HCT116 (cell line): Measurements from ENCODE around the gene SPTBN1. TPM values are rescaled to one million over a fixed set of nuclear protein-coding genes. Genes with fewer than 3 reads are reported as not detected.

ENCODE experiments used
- ATAC-seq: fragments of 200-7000 bp; cut with Tn5 transposase; 2 replicates; pipeline ENCODE4 v1.9.1; 2020; ENCODE audit warnings: mild to moderate bottlenecking, moderate library complexity
- BruUV-seq: library from RNA; stranded (reverse); fragments of 400-500 nt; replicated peaks from 2 replicates; lab custom pipeline; 2021; lab: Mats Ljungman, UMichigan
- CTCF ChIA-PET: fragments of 300-600 bp; sonication (Branson Sonifier 250); formaldehyde crosslinking; loops from one replicate; lab custom pipeline; 2021; ENCODE audit warnings: antibody characterized with exemption; lab: Charles Lee
- POLR2A ChIA-PET: fragments of 300-600, 350-600 bp; sonication (Branson Sonifier 250); formaldehyde crosslinking; loops from one replicate; lab custom pipeline; 2021; ENCODE audit warnings: antibody characterized with exemption; lab: Charles Lee
- RAD21 ChIA-PET, 2 experiments: fragments of 300-600 bp; sonication (Branson Sonifier 250); formaldehyde crosslinking; loops; one replicate each; lab custom pipeline; 2023; ENCODE audit warnings: low total read pairs in 2 of 2; ENCODE audit not compliant: uncharacterized antibody in 2 of 2, unreplicated experiment in 2 of 2, low non-redundant PET in 1 of 2; lab: Charles Lee
- DNase-seq: peaks from one replicate; pipeline ENCODE4 v3.0.0-alpha.2; 2010; ENCODE audit warnings: low read depth, low spot score
- H2AFZ ChIP-seq: fragments of 200-600 bp; shearing (Covaris generic), sonication (generic); 2 replicates; pipeline ENCODE4 v1.6.1; 2017; ENCODE audit warnings: low read depth, mixed run types, mixed read lengths, antibody characterized with exemption, low read length; ENCODE audit not compliant: poor library complexity, severe bottlenecking
- H3K27ac ChIP-seq: 2 replicates; pipeline ENCODE4 v1.5.1; 2012; ENCODE audit warnings: low read depth, low read length
- H3K27me3 ChIP-seq: fragments of 200-600 bp; sonication (generic); 2 replicates; pipeline ENCODE4 v1.6.1; 2016; ENCODE audit warnings: mixed run types, low read length, mixed read lengths; ENCODE audit not compliant: insufficient read depth
- H3K36me3 ChIP-seq, 2 experiments: fragments of 200-500 bp in 1 of 2; fragments of 200-600 bp in 1 of 2; sonication (Bioruptor generic) in 1 of 2; sonication (generic) in 1 of 2; 2 replicates each; pipeline versions ENCODE4 v1.5.1 to v1.6.1; 2014 to 2016; ENCODE audit warnings: low read length in 2 of 2, inconsistent platforms in 1 of 2, mixed read lengths in 1 of 2, mixed run types in 1 of 2; ENCODE audit not compliant: insufficient read depth in 2 of 2, control insufficient read depth in 1 of 2
- H3K4me1 ChIP-seq, 2 experiments: fragments of 200-600 bp in 1 of 2; sonication (generic) in 1 of 2; 2 replicates each; pipeline versions ENCODE4 v1.5.1 to v1.6.1; 2012 to 2017; ENCODE audit warnings: low read length in 2 of 2, inconsistent platforms in 1 of 2, mild to moderate bottlenecking in 1 of 2, mixed read lengths in 1 of 2, mixed run types in 1 of 2, moderate library complexity in 1 of 2; ENCODE audit not compliant: insufficient read depth in 2 of 2, control insufficient read depth in 1 of 2
- H3K4me2 ChIP-seq: fragments of 200-600 bp; sonication (generic); 2 replicates; pipeline ENCODE4 v1.6.1; 2017; ENCODE audit warnings: mixed run types, low read length, mixed read lengths
- H3K4me3 ChIP-seq, 2 experiments: fragments of 200-600 bp in 1 of 2; sonication (generic) in 1 of 2; replicated peaks in 1 of 2; 2 replicates each; pipeline ENCODE4 v1.5.1; 2011 to 2016; ENCODE audit warnings: low read length in 2 of 2, control low read depth in 1 of 2, low read depth in 1 of 2, mild to moderate bottlenecking in 1 of 2, mixed read lengths in 1 of 2, mixed run types in 1 of 2
- H3K79me2 ChIP-seq: fragments of 200-600 bp; sonication (generic); 2 replicates; pipeline ENCODE4 v1.6.1; 2017; ENCODE audit warnings: mild to moderate bottlenecking, mixed run types, low read length, moderate library complexity, mixed read lengths; ENCODE audit not compliant: insufficient read depth
- H3K9ac ChIP-seq: fragments of 200-600 bp; sonication (generic); 2 replicates; pipeline ENCODE4 v1.6.1; 2016; ENCODE audit warnings: low read length, mixed read lengths
- H3K9me2 ChIP-seq: fragments of 200-600 bp; sonication (generic), shearing (Covaris generic); 2 replicates; pipeline ENCODE4 v1.6.1; 2017; ENCODE audit warnings: mixed run types, mild to moderate bottlenecking, moderate library complexity; ENCODE audit not compliant: insufficient read depth
- H3K9me3 ChIP-seq, 2 experiments: fragments of 200-500 bp in 1 of 2; fragments of 200-600 bp in 1 of 2; sonication (Bioruptor generic) in 1 of 2; sonication (generic) in 1 of 2; 2 replicates each; pipeline ENCODE4 v1.6.1; 2014 to 2017; ENCODE audit warnings: low read length in 2 of 2, mixed read lengths in 2 of 2, inconsistent platforms in 1 of 2, low read depth in 1 of 2, mild to moderate bottlenecking in 1 of 2, mixed run types in 1 of 2, moderate library complexity in 1 of 2; ENCODE audit not compliant: control insufficient read depth in 1 of 2, insufficient read depth in 1 of 2
- H4K20me1 ChIP-seq: fragments of 200-600 bp; sonication (generic), shearing (Covaris generic); 2 replicates; pipeline ENCODE4 v1.6.1; 2017; ENCODE audit warnings: mixed run types, mild to moderate bottlenecking, moderate library complexity; ENCODE audit not compliant: insufficient read depth
- CBX3 ChIP-seq: IDR thresholded peaks from 2 replicates; pipeline ENCODE4 v1.6.1; 2012; ENCODE audit warnings: low read depth
- ELF1 ChIP-seq: IDR thresholded peaks from 2 replicates; pipeline ENCODE4 v1.6.1; 2012; ENCODE audit warnings: low read depth, borderline replicate concordance
- JUND ChIP-seq: IDR thresholded peaks from 2 replicates; pipeline ENCODE4 v1.6.1; 2012
- POLR2A ChIP-seq: IDR thresholded peaks from 2 replicates; pipeline ENCODE4 v1.7.0; 2011; ENCODE audit warnings: borderline replicate concordance; ENCODE audit not compliant: insufficient read depth, insufficient read length; ENCODE audit errors: extremely low read depth
- RAD21 ChIP-seq: IDR thresholded peaks from 2 replicates; pipeline ENCODE4 v1.6.1; 2012; ENCODE audit warnings: low read depth, mild to moderate bottlenecking
- REST ChIP-seq: IDR thresholded peaks from 2 replicates; pipeline ENCODE4 v1.6.1; 2012; ENCODE audit warnings: low read depth
- SIN3A ChIP-seq: IDR thresholded peaks from 2 replicates; pipeline ENCODE4 v1.6.1; 2012; ENCODE audit warnings: low read depth
- TCF7L2 ChIP-seq: IDR thresholded peaks from 2 replicates; pipeline ENCODE4 v1.7.0; 2011; ENCODE audit warnings: borderline replicate concordance, inconsistent platforms; ENCODE audit not compliant: insufficient read depth, insufficient read length; ENCODE audit errors: extremely low read depth
- YY1 ChIP-seq: IDR thresholded peaks from 2 replicates; pipeline ENCODE4 v1.6.1; 2011; ENCODE audit warnings: low read length, low read depth, moderate library complexity, mild to moderate bottlenecking; ENCODE audit not compliant: insufficient replicate concordance; ENCODE audit errors: extremely low read depth
- intact Hi-C: fragments of 100-400 bp; cut with micrococcal nuclease; formaldehyde crosslinking; loops from 2 replicates; pipeline ENCODE4 v1.10.0; 2022
- total RNA-seq: library from RNA; stranded (reverse); gene quantifications from one replicate; pipeline ENCODE4 v1.2.1, GENCODE V29; 2021; ENCODE audit not compliant: unreplicated experiment
- TF ChIP-seq, protein P1 (sequence below): IDR thresholded peaks from 2 replicates; pipeline ENCODE4 v1.6.1; 2011; ENCODE audit warnings: mild to moderate bottlenecking, low read length, moderate library complexity; ENCODE audit not compliant: insufficient replicate concordance; ENCODE audit errors: extremely low read depth
- TF ChIP-seq, protein P2 (sequence below): IDR thresholded peaks from 2 replicates; pipeline ENCODE4 v1.6.1; 2012
- TF ChIP-seq, protein P3 (sequence below): IDR thresholded peaks from 2 replicates; pipeline ENCODE4 v1.6.1; 2012

Gene SPTBN1
- total RNA-seq, 1 experiment from 2014 or later: 84.4 TPM

GRCh38 chr2:54525321-54525720, 69.2 kb downstream of the SPTBN1 start:
- Histone ChIP-seq H3K4me3 (no peak overlapping the region), H4K20me1 (no peaks in the 10 kb centered on the region), H3K27me3 (no peaks in the 10 kb centered on the region), H3K27ac (no peak overlapping the region), H3K9ac (no peak overlapping the region), H3K4me1 (peaks cover 10 to 25% of the 10 kb centered on the region in 2 experiments), H3K9me2 (no peaks in the 10 kb centered on the region), H3K4me2 (peak overlapping the region; percentile 32; the same call in 1 of the 2 replicates), H3K9me3 (no peaks in the 10 kb centered on the region), H3K36me3 (peaks cover 0 to 3% of the 10 kb centered on the region in 2 experiments; a peak in 2 of 4 replicates), H3K79me2 (no peaks in the 10 kb centered on the region), H2AFZ (no peak overlapping the region)
- no TSS peak for BruUV-seq
- ChIA-PET RAD21 (no interaction called here), CTCF (interaction anchor here (1.6 to 1.7 kb wide), 2 partner anchors 24 to 179 kb away, joined by 4 to 6 read pairs; no protein-coding TSS in a partner anchor), POLR2A (no interaction called here)
- DNase-seq (no peak), ATAC-seq (no peak)
- no peak for TF ChIP-seq JUND
- no peak for TF ChIP-seq SIN3A
- TF ChIP-seq ELF1: no peak
- TF ChIP-seq, protein P1, sequence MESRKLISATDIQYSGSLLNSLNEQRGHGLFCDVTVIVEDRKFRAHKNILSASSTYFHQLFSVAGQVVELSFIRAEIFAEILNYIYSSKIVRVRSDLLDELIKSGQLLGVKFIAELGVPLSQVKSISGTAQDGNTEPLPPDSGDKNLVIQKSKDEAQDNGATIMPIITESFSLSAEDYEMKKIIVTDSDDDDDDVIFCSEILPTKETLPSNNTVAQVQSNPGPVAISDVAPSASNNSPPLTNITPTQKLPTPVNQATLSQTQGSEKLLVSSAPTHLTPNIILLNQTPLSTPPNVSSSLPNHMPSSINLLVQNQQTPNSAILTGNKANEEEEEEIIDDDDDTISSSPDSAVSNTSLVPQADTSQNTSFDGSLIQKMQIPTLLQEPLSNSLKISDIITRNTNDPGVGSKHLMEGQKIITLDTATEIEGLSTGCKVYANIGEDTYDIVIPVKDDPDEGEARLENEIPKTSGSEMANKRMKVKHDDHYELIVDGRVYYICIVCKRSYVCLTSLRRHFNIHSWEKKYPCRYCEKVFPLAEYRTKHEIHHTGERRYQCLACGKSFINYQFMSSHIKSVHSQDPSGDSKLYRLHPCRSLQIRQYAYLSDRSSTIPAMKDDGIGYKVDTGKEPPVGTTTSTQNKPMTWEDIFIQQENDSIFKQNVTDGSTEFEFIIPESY: no peak
- no peak for TF ChIP-seq TCF7L2
- intact Hi-C loops: loop anchor here (10.0 kb wide), 1 partner anchor 649 kb away; no protein-coding TSS in a partner anchor

DNA sequence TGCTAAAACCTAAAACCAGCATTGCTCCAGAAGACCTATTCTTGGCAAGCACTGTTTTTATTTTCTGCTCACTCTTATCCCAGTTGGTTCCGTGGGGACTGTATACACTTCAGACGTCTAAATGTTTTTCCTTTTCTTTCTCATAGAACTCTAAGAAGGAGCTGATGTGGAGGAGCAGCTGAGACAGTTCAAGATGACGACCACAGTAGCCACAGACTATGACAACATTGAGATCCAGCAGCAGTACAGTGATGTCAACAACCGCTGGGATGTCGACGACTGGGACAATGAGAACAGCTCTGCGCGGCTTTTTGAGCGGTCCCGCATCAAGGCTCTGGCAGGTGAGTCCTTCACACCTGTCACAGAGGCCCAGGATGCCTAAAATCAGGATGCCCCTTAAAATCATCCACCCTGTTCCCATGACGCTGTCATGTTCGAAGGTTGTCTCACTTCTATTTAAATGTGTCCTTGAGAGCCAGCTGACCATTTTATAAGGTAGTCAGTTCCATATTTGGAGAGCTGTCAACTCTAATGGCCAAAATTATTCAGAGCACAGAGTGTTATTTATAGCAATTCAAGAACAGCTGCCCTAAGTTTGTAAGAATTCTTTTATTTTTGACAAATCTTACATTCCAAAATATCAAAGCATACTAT, 70.2 kb downstream of the SPTBN1 start:
- no peak overlapping the region for H3K4me3 ChIP-seq
- H4K20me1 ChIP-seq: no peaks in the 10 kb centered on the region
- intact Hi-C loops: loop anchor here (10.0 kb wide), 1 partner anchor 648 kb away; no protein-coding TSS in a partner anchor
- H3K79me2 ChIP-seq: no peaks in the 10 kb centered on the region
- H3K27ac ChIP-seq: no peak overlapping the region
- ATAC-seq: no peak
- no peaks in the 10 kb centered on the region for H3K27me3 ChIP-seq
- H2AFZ ChIP-seq: no peak overlapping the region
- no peak for TF ChIP-seq REST
- no peak for TF ChIP-seq JUND
- no peak for TF ChIP-seq RAD21
- TF ChIP-seq CBX3: no peak
- TF ChIP-seq TCF7L2: no peak
- no peak for TF ChIP-seq POLR2A
- TF ChIP-seq, protein P2, sequence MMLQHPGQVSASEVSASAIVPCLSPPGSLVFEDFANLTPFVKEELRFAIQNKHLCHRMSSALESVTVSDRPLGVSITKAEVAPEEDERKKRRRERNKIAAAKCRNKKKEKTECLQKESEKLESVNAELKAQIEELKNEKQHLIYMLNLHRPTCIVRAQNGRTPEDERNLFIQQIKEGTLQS: no peak
- TF ChIP-seq, protein P3, sequence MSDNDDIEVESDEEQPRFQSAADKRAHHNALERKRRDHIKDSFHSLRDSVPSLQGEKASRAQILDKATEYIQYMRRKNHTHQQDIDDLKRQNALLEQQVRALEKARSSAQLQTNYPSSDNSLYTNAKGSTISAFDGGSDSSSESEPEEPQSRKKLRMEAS: no peak
- TF ChIP-seq YY1: no peak
- H3K4me2 ChIP-seq: no peak overlapping the region
- no TSS peak for BruUV-seq
- DNase-seq: no peak
- H3K9me3 ChIP-seq: no peaks in the 10 kb centered on the region
- peaks cover 0 to 3% of the 10 kb centered on the region in 2 experiments; a peak in 2 of 4 replicates for H3K36me3 ChIP-seq
- peaks cover 4 to 20% of the 10 kb centered on the region in 2 experiments; a peak in 3 of 4 replicates for H3K4me1 ChIP-seq
- RAD21 ChIA-PET: no interaction called here
- no peaks in the 10 kb centered on the region for H3K9me2 ChIP-seq
- H3K9ac ChIP-seq: no peak overlapping the region
- CTCF ChIA-PET: interaction anchor here (1.7 kb wide), 1 partner anchor 25 kb away, joined by 4 read pairs; no protein-coding TSS in a partner anchor
- POLR2A ChIA-PET: no interaction called here
